H1 (cell line): ENCODE data around the gene PTPRG. TPM values are rescaled to one million over a fixed set of nuclear protein-coding genes. Genes with fewer than 3 reads are reported as not detected.

Source experiments
- CTCF ChIA-PET: fragments of 300-600 bp; sonication (Branson Sonifier 250); formaldehyde crosslinking; loops from one replicate; lab custom pipeline; 2021; ENCODE audit not compliant: partially characterized antibody; lab: Charles Lee
- POLR2A ChIA-PET: fragments of 300-600 bp; sonication (Branson Sonifier 250); formaldehyde crosslinking; loops from one replicate; lab custom pipeline; 2021; ENCODE audit warnings: inconsistent platforms; ENCODE audit not compliant: partially characterized antibody; lab: Charles Lee
- DNase-seq, 2 experiments: peaks; one replicate each; pipeline versions ENCODE4 v3.0.0 to v3.0.0-alpha.2; 2010 to 2022; ENCODE audit warnings: low spot score in 2 of 2, low read depth in 1 of 2, mixed read lengths in 1 of 2
- FAIRE-seq: peaks from 2 replicates; lab custom pipeline; 2011; peaks lifted over from hg19 to GRCh38; lab: Jason Lieb, UNC
- H2AFZ ChIP-seq: 2 replicates; pipeline ENCODE4 v1.8.1; 2012; ENCODE audit warnings: low read length, inconsistent platforms
- H2AK5ac ChIP-seq: 2 replicates; pipeline ENCODE4 v1.6.1; 2013; ENCODE audit warnings: low read depth, low read length
- H2BK120ac ChIP-seq: replicated peaks from 2 replicates; pipeline ENCODE3; 2013; ENCODE audit warnings: low read depth, low read length, inconsistent platforms
- H2BK12ac ChIP-seq: 2 replicates; pipeline ENCODE4 v1.6.1; 2013; ENCODE audit warnings: low read depth, low read length
- H2BK15ac ChIP-seq: 2 replicates; pipeline ENCODE4 v1.6.1; 2013; ENCODE audit warnings: low read length
- H2BK20ac ChIP-seq: 2 replicates; pipeline ENCODE4 v1.6.1; 2013; ENCODE audit warnings: low read length
- H2BK5ac ChIP-seq: 2 replicates; pipeline ENCODE4 v1.6.1; 2013; ENCODE audit warnings: low read depth, low read length
- H3K14ac ChIP-seq: 2 replicates; pipeline ENCODE4 v1.6.1; 2013; ENCODE audit warnings: inconsistent platforms; ENCODE audit not compliant: insufficient read length
- H3K18ac ChIP-seq: 2 replicates; pipeline ENCODE4 v1.6.1; 2013; ENCODE audit warnings: low read length; ENCODE audit errors: extremely low read depth
- H3K23ac ChIP-seq: 2 replicates; pipeline ENCODE4 v1.6.1; 2013; ENCODE audit warnings: inconsistent platforms; ENCODE audit not compliant: insufficient read length
- H3K23me2 ChIP-seq: 2 replicates; pipeline ENCODE4 v1.6.1; 2013; ENCODE audit warnings: low read depth, low read length
- H3K27ac ChIP-seq: 2 replicates; pipeline ENCODE4 v1.6.1; 2011; ENCODE audit warnings: low read depth, low read length, inconsistent platforms
- H3K27me3 ChIP-seq, 4 experiments: replicated peaks in 1 of 4; 1 replicate in 1 of 4; 2 replicates in 3 of 4; pipeline versions ENCODE4 v1.6.1 to v1.8.1; 2011 to 2013; ENCODE audit warnings: low read length in 3 of 4, mild to moderate bottlenecking in 3 of 4, inconsistent platforms in 2 of 4, mixed read lengths in 2 of 4, moderate library complexity in 1 of 4; ENCODE audit not compliant: control insufficient read depth in 3 of 4, insufficient read depth in 3 of 4; ENCODE audit errors: extremely low read depth in 1 of 4
- H3K36me3 ChIP-seq, 4 experiments: 2 replicates each; pipeline versions ENCODE4 v1.6.1 to v1.8.1; 2011 to 2013; ENCODE audit warnings: mild to moderate bottlenecking in 4 of 4, low read length in 3 of 4, moderate library complexity in 2 of 4, control low read depth in 1 of 4, inconsistent platforms in 1 of 4; ENCODE audit not compliant: insufficient read depth in 4 of 4, control insufficient read depth in 2 of 4
- H3K4ac ChIP-seq: replicated peaks from 2 replicates; pipeline ENCODE3; 2013; ENCODE audit warnings: low read length, low read depth, mixed read lengths, inconsistent platforms; ENCODE audit not compliant: insufficient read length
- H3K4me1 ChIP-seq, 4 experiments: replicated peaks in 1 of 4; 1 replicate in 1 of 4; 2 replicates in 3 of 4; pipeline versions ENCODE4 v1.6.1 to v1.8.1; 2011 to 2013; ENCODE audit warnings: low read length in 3 of 4, inconsistent platforms in 2 of 4, mixed read lengths in 1 of 4; ENCODE audit not compliant: insufficient read depth in 4 of 4, control insufficient read depth in 3 of 4
- H3K4me2 ChIP-seq, 2 experiments: 2 replicates each; pipeline versions ENCODE4 v1.6.1 to v1.8.1; 2011 to 2013; ENCODE audit warnings: low read depth in 2 of 2, low read length in 2 of 2, control low read depth in 1 of 2, inconsistent platforms in 1 of 2, mild to moderate bottlenecking in 1 of 2; ENCODE audit not compliant: insufficient read depth in 1 of 2
- H3K4me3 ChIP-seq, 4 experiments: fragments of 200-600, 300-600 bp in 1 of 4; sonication (generic), shearing (Covaris generic), sonication (Bioruptor Twin) in 1 of 4; 2 replicates each; pipeline versions ENCODE4 v1.5.1 to v1.8.1; 2011 to 2016; ENCODE audit warnings: low read length in 4 of 4, low read depth in 3 of 4, control low read depth in 2 of 4, inconsistent platforms in 2 of 4, mild to moderate bottlenecking in 2 of 4, mixed read lengths in 1 of 4, moderate library complexity in 1 of 4; ENCODE audit not compliant: insufficient read depth in 2 of 4; ENCODE audit errors: extremely low read depth in 1 of 4
- H3K56ac ChIP-seq: replicated peaks from 2 replicates; pipeline ENCODE3; 2013; ENCODE audit warnings: low read depth, mild to moderate bottlenecking, mixed read lengths, low read length, inconsistent platforms; ENCODE audit not compliant: insufficient read length
- H3K79me1 ChIP-seq: 2 replicates; pipeline ENCODE4 v1.6.1; 2013; ENCODE audit warnings: low read depth, low read length, control low read depth
- H3K79me2 ChIP-seq, 2 experiments: 2 replicates each; pipeline versions ENCODE4 v1.6.1 to v1.8.1; 2012 to 2013; ENCODE audit warnings: low read length in 2 of 2, mild to moderate bottlenecking in 2 of 2, inconsistent platforms in 1 of 2; ENCODE audit not compliant: insufficient read depth in 2 of 2, control insufficient read depth in 1 of 2
- H3K9ac ChIP-seq, 4 experiments: replicated peaks in 1 of 4; 1 replicate in 1 of 4; 2 replicates in 3 of 4; pipeline versions ENCODE4 v1.6.1 to v1.8.1; 2011 to 2013; ENCODE audit warnings: low read depth in 3 of 4, low read length in 3 of 4, control low read depth in 2 of 4, mild to moderate bottlenecking in 2 of 4, moderate library complexity in 2 of 4, inconsistent platforms in 1 of 4; ENCODE audit errors: extremely low read depth in 1 of 4
- H3K9me3 ChIP-seq, 2 experiments: 2 replicates each; pipeline versions ENCODE4 v1.6.1 to v1.8.1; 2012 to 2013; ENCODE audit warnings: mild to moderate bottlenecking in 2 of 2, moderate library complexity in 2 of 2, control low read depth in 1 of 2, inconsistent platforms in 1 of 2, low read depth in 1 of 2, low read length in 1 of 2, mixed read lengths in 1 of 2; ENCODE audit not compliant: insufficient read depth in 2 of 2
- H4K20me1 ChIP-seq, 2 experiments: replicated peaks in 1 of 2; 2 replicates each; pipeline versions ENCODE3 to v1.8.1; 2011 to 2013; ENCODE audit warnings: inconsistent platforms in 2 of 2, low read length in 2 of 2, mild to moderate bottlenecking in 1 of 2; ENCODE audit not compliant: insufficient read depth in 2 of 2, control insufficient read depth in 1 of 2
- H4K5ac ChIP-seq: 2 replicates; pipeline ENCODE4 v1.6.1; 2013; ENCODE audit warnings: low read length, low read depth, mixed read lengths, inconsistent platforms; ENCODE audit not compliant: insufficient read length
- H4K8ac ChIP-seq: 2 replicates; pipeline ENCODE4 v1.8.0; 2013; ENCODE audit warnings: mild to moderate bottlenecking, moderate library complexity, low read length, inconsistent platforms; ENCODE audit not compliant: insufficient read depth; ENCODE audit errors: extremely low read depth
- H4K91ac ChIP-seq: replicated peaks from 2 replicates; pipeline ENCODE3; 2013; ENCODE audit warnings: low read length, mixed read lengths, inconsistent platforms; ENCODE audit not compliant: insufficient read length
- GTF2F1 ChIP-seq: IDR thresholded peaks from 2 replicates; pipeline ENCODE4 v1.6.1; 2012; ENCODE audit warnings: low read depth, low read length, improper control_type of control experiment, borderline replicate concordance
- KDM1A ChIP-seq: fragments of 200-600, 300-600 bp; sonication (generic); IDR thresholded peaks from 2 replicates; pipeline ENCODE4 v1.7.1; 2016; ENCODE audit warnings: mild to moderate bottlenecking, low read length, borderline replicate concordance
- NRF1 ChIP-seq: IDR thresholded peaks from 2 replicates; pipeline ENCODE4 v1.6.1; 2011; ENCODE audit warnings: mild to moderate bottlenecking, low read depth, low read length, improper control_type of control experiment
- POLR2A ChIP-seq, 2 experiments: IDR thresholded peaks; 1 replicate in 1 of 2; 2 replicates in 1 of 2; pipeline ENCODE4 v1.6.1; 2011; ENCODE audit warnings: low read depth in 2 of 2, low read length in 2 of 2, mild to moderate bottlenecking in 2 of 2; ENCODE audit errors: control extremely low read depth in 1 of 2
- POLR2AphosphoS5 ChIP-seq: IDR thresholded peaks from 2 replicates; pipeline ENCODE4 v1.6.1; 2011; ENCODE audit warnings: low read depth, low read length
- POU5F1 ChIP-seq: IDR thresholded peaks from 2 replicates; pipeline ENCODE4 v1.6.1; 2011; ENCODE audit warnings: low read depth, mild to moderate bottlenecking, low read length, moderate library complexity
- RBBP5 ChIP-seq: IDR thresholded peaks from 2 replicates; pipeline ENCODE4 v1.7.1; 2012; ENCODE audit warnings: low read depth, mild to moderate bottlenecking, inconsistent platforms, low read length, moderate library complexity, borderline replicate concordance
- SP1 ChIP-seq: IDR thresholded peaks from 2 replicates; pipeline ENCODE4 v1.6.1; 2011; ENCODE audit warnings: low read depth, low read length
- WGBS, 2 experiments: shearing (Covaris generic) in 1 of 2; methylation state at CpG; one replicate each; pipeline versions ENCODE4 v1.1.6 to v1.1.7; 2013 to 2015; ENCODE audit warnings: low lambda C conversion rate in 2 of 2, mixed read lengths in 2 of 2, inconsistent platforms in 1 of 2, low coverage in 1 of 2, missing lambda C conversion rate in 1 of 2; ENCODE audit not compliant: insufficient replicate concordance in 2 of 2, insufficient coverage in 1 of 2, insufficient read length in 1 of 2; ENCODE audit errors: extremely low coverage in 1 of 2, missing lambda C conversion rate in 1 of 2; 5-methylcytosine and 5-hydroxymethylcytosine counted together
- polyA plus RNA-seq, 7 experiments: library from polyadenylated mRNA; depleted of rRNA in 3 of 7; stranded (reverse) in 5 of 7; unstranded in 2 of 7; fragments of >200 nt in 5 of 7; fragments of 200-250 nt in 2 of 7; gene quantifications; 1 replicate in 5 of 7; 2 replicates in 1 of 7; 4 replicates in 1 of 7; pipeline versions ENCODE4 v1.2.1 to v1.2.3, GENCODE V29; 2011 to 2013; ENCODE audit warnings: missing spikeins in 2 of 7, mixed read lengths in 2 of 7
- total RNA-seq: library from RNA; stranded (reverse); fragmentation: NEBNext Ultra II Directional; extraction: Animal tissue kit (Norgen Biotek cat#: 25700); gene quantifications from 2 replicates; pipeline ENCODE4 v1.2.1, GENCODE V29; 2021
- TF ChIP-seq, protein P1 (sequence below): IDR thresholded peaks from 2 replicates; pipeline ENCODE4 v1.6.1; 2011; ENCODE audit warnings: low read length, improper control_type of control experiment

Gene PTPRG
- total and polyA plus RNA-seq, 2 of the 8 experiments (the other 6 are each of a cell fraction or from before 2014, with no cell fraction given) = 23.3 to 96.2 TPM

- CTCF ChIA-PET = interaction anchor here (1.0 to 1.3 kb wide), 2 partner anchors 23 to 26 kb away, joined by 3 read pairs; no protein-coding TSS in a partner anchor
- peak overlapping the region; percentile 93 for H2BK5ac ChIP-seq
- H4K5ac ChIP-seq = peak overlapping the region; percentile 73
- WGBS, 2 experiments = 2% methylated on average over 51 of the region's 64 CpGs; no CpG with 5 or more reads in 1 of the 2 experiments
- no peaks in the 10 kb centered on the region; a peak in 1 of 4 replicates for H3K9me3 ChIP-seq
- peak overlapping the region; percentile 58 to 98 (median 87) for H3K4me3 ChIP-seq
- H3K4me2 ChIP-seq = peak overlapping the region; percentile 97
- peaks cover 0 to 3% (median 0%) of the 10 kb centered on the region in 4 experiments; a peak in 1 of 8 replicates for H3K36me3 ChIP-seq
- peak overlapping the region; percentile 8 for H3K4ac ChIP-seq
- no peaks in the 10 kb centered on the region; a peak in 1 of 7 replicates for H3K27me3 ChIP-seq
- H3K79me2 ChIP-seq = peaks cover 36 to 41% of the 10 kb centered on the region in 2 experiments
- peaks cover 16 to 19% of the 10 kb centered on the region in 2 experiments for H4K20me1 ChIP-seq
- no peak overlapping the region for H3K23ac ChIP-seq
- H2BK15ac ChIP-seq = no peak overlapping the region
- H2AFZ ChIP-seq = no peak overlapping the region
- H3K18ac ChIP-seq = peak overlapping the region; percentile 90
- H3K23me2 ChIP-seq = peaks cover 16% of the 10 kb centered on the region
- H3K79me1 ChIP-seq = no peaks in the 10 kb centered on the region
- POLR2A ChIA-PET = interaction anchor here (0.5 to 9.3 kb wide), 55 partner anchors 8 to 685 kb away, joined by 3 to 200 read pairs (median 4); no protein-coding TSS in a partner anchor
- H2BK120ac ChIP-seq = peak overlapping the region; percentile 73
- H4K91ac ChIP-seq = peak overlapping the region; percentile 92
- FAIRE-seq (no peak), DNase-seq (peak; percentile 69 to 87)
- H2BK20ac ChIP-seq = no peak overlapping the region
- H2BK12ac ChIP-seq = peak overlapping the region; percentile 60; the same call in 1 of the 2 replicates
- H2AK5ac ChIP-seq = no peak overlapping the region
- H3K4me1 ChIP-seq = peaks cover 3 to 13% (median 10%) of the 10 kb centered on the region in 4 experiments
- peak overlapping the region; percentile 94 for H4K8ac ChIP-seq
- H3K9ac ChIP-seq = peak overlapping the region; percentile 52 to 91 (median 83)
- H3K27ac ChIP-seq = peak overlapping the region; percentile 92
- H3K14ac ChIP-seq = no peak overlapping the region
- peak overlapping the region; percentile 96 for H3K56ac ChIP-seq
- TF ChIP-seq POU5F1 (no peak), RBBP5 (peak; percentile 82; the same call in 1 of the 2 replicates), KDM1A (peak; percentile 22; the same call in 1 of the 2 replicates), POLR2AphosphoS5 (peak; percentile 64; the same call in 1 of the 2 replicates), SP1 (0 out of 2 replicates have a peak, but pooled peaks have one; percentile 53), GTF2F1 (peak; percentile 18; the same call in 1 of the 2 replicates), NRF1 (no peak), POLR2A (IDR thresholded peaks at IDR 0.05; ENCODE audit: control extremely low read depth in 1 of 2, low read depth in 2 of 2, low read length in 2 of 2) (no peak; a peak in 1 of 3 replicates)
- TF ChIP-seq, protein P1, sequence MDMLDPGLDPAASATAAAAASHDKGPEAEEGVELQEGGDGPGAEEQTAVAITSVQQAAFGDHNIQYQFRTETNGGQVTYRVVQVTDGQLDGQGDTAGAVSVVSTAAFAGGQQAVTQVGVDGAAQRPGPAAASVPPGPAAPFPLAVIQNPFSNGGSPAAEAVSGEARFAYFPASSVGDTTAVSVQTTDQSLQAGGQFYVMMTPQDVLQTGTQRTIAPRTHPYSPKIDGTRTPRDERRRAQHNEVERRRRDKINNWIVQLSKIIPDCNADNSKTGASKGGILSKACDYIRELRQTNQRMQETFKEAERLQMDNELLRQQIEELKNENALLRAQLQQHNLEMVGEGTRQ = no peak
Observed at GRCh38 chr3:61560517-61561373, 626 bp upstream of the PTPRG start.
